Neuronal stem cell (in vitro differentiated cells): ENCODE measurements around the gene TOR3A.

Experiments used
- DNase-seq: peaks from one replicate; pipeline ENCODE4 v3.0.0-alpha.2; 2013; ENCODE audit warnings: low spot score
- H2AFZ ChIP-seq: one replicate; pipeline ENCODE4 v1.6.1; 2013; ENCODE audit warnings: mild to moderate bottlenecking, low read length, inconsistent platforms
- H2AK5ac ChIP-seq: 2 replicates; pipeline ENCODE4 v1.6.1; 2013; ENCODE audit warnings: low read depth, mild to moderate bottlenecking, inconsistent platforms, low read length, moderate library complexity, mixed read lengths
- H2BK120ac ChIP-seq: 2 replicates; pipeline ENCODE4 v1.6.1; 2013; ENCODE audit warnings: low read depth, mild to moderate bottlenecking, inconsistent platforms, low read length, moderate library complexity, mixed read lengths
- H2BK12ac ChIP-seq: one replicate; pipeline ENCODE4 v1.6.1; 2013; ENCODE audit warnings: low read length, inconsistent platforms
- H2BK15ac ChIP-seq: 2 replicates; pipeline ENCODE4 v1.6.1; 2013; ENCODE audit warnings: mild to moderate bottlenecking, low read length, inconsistent platforms, mixed read lengths
- H2BK5ac ChIP-seq: one replicate; pipeline ENCODE4 v1.6.1; 2013; ENCODE audit warnings: inconsistent platforms, mild to moderate bottlenecking, low read length, moderate library complexity
- H3K14ac ChIP-seq: one replicate; pipeline ENCODE4 v1.6.1; 2013; ENCODE audit warnings: low read length, inconsistent platforms
- H3K18ac ChIP-seq: 2 replicates; pipeline ENCODE4 v1.6.1; 2013; ENCODE audit warnings: low read length, inconsistent platforms
- H3K23ac ChIP-seq: 2 replicates; pipeline ENCODE4 v1.6.1; 2013; ENCODE audit warnings: low read depth, mild to moderate bottlenecking, mixed read lengths, low read length, inconsistent platforms; ENCODE audit not compliant: poor library complexity
- H3K27ac ChIP-seq: replicated peaks from 3 replicates; pipeline ENCODE4 v1.5.1; 2013; ENCODE audit warnings: low read length, inconsistent platforms
- H3K27me3 ChIP-seq, 3 experiments: 2 replicates each; pipeline ENCODE4 v1.6.1; 2013; ENCODE audit warnings: low read length in 3 of 3, mild to moderate bottlenecking in 2 of 3, inconsistent platforms in 1 of 3, low read depth in 1 of 3, mixed read lengths in 1 of 3, moderate library complexity in 1 of 3; ENCODE audit not compliant: control insufficient read depth in 3 of 3, insufficient read depth in 3 of 3
- H3K36me3 ChIP-seq, 2 donors: replicated peaks in 1 of 2; 2 replicates each; pipeline ENCODE4 v1.6.1; 2013; ENCODE audit warnings: low read length in 2 of 2; ENCODE audit not compliant: control insufficient read depth in 2 of 2, insufficient read depth in 2 of 2
- H3K4ac ChIP-seq: 2 replicates; pipeline ENCODE4 v1.6.1; 2013; ENCODE audit warnings: inconsistent platforms, mild to moderate bottlenecking, low read length, moderate library complexity
- H3K4me1 ChIP-seq, 2 donors: 1 replicate in 1 of 2; 2 replicates in 1 of 2; pipeline ENCODE4 v1.6.1; 2013; ENCODE audit warnings: low read length in 2 of 2, low read depth in 1 of 2; ENCODE audit not compliant: control insufficient read depth in 2 of 2, insufficient read depth in 1 of 2
- H3K4me2 ChIP-seq: one replicate; pipeline ENCODE4 v1.6.1; 2013; ENCODE audit warnings: mild to moderate bottlenecking, low read length, inconsistent platforms; ENCODE audit not compliant: insufficient read depth, poor library complexity, severe bottlenecking
- H3K4me3 ChIP-seq, 2 donors: 2 replicates each; pipeline ENCODE4 v1.5.1; 2013; ENCODE audit warnings: low read length in 2 of 2, mild to moderate bottlenecking in 2 of 2, inconsistent platforms in 1 of 2, moderate library complexity in 1 of 2
- H3K79me1 ChIP-seq: one replicate; pipeline ENCODE4 v1.6.1; 2013; ENCODE audit warnings: low read depth, mild to moderate bottlenecking, inconsistent platforms, low read length, moderate library complexity
- H3K9ac ChIP-seq: one replicate; pipeline ENCODE4 v1.6.1; 2013; ENCODE audit warnings: mild to moderate bottlenecking, low read depth, low read length, inconsistent platforms; ENCODE audit not compliant: poor library complexity
- H3K9me3 ChIP-seq, 2 donors: replicated peaks in 1 of 2; 2 replicates each; pipeline versions ENCODE3 to v1.6.1; 2013; ENCODE audit warnings: low read length in 2 of 2, mild to moderate bottlenecking in 2 of 2, inconsistent platforms in 1 of 2, low read depth in 1 of 2, mixed read lengths in 1 of 2, moderate library complexity in 1 of 2; ENCODE audit not compliant: control insufficient read depth in 2 of 2, insufficient read depth in 1 of 2
- H4K8ac ChIP-seq: one replicate; pipeline ENCODE4 v1.6.1; 2013; ENCODE audit warnings: low read depth, mild to moderate bottlenecking, inconsistent platforms, low read length, moderate library complexity
- H4K91ac ChIP-seq: one replicate; pipeline ENCODE4 v1.6.1; 2013; ENCODE audit warnings: low read length, low read depth, mild to moderate bottlenecking, inconsistent platforms; ENCODE audit not compliant: poor library complexity
- WGBS, 2 donors: extraction: QIAGEN DNeasy Blood & Tissue Kit; methylation state at CpG; one replicate each; pipeline ENCODE4 v1.1.7; 2013; ENCODE audit warnings: missing lambda C conversion rate in 2 of 2, mixed read lengths in 1 of 2; ENCODE audit not compliant: insufficient read length in 2 of 2, insufficient replicate concordance in 1 of 2; ENCODE audit errors: extremely low coverage in 2 of 2; 5-methylcytosine and 5-hydroxymethylcytosine counted together

Gene TOR3A

GRCh38 chr1:179094818-179095217 lies 12.9 kb downstream of the TOR3A start:
- peaks cover 29 to 84% of the 10 kb centered on the region in 2 donors for H3K36me3 ChIP-seq
- H3K4me2 ChIP-seq: no peak overlapping the region
- no peak overlapping the region for H2BK12ac ChIP-seq
- H4K8ac ChIP-seq: no peak overlapping the region
- no peaks in the 10 kb centered on the region for H3K4me1 ChIP-seq
- H2AFZ ChIP-seq: no peak overlapping the region
- no peak overlapping the region for H2BK120ac ChIP-seq
- no peaks in the 10 kb centered on the region for H3K79me1 ChIP-seq
- H2BK5ac ChIP-seq: no peak overlapping the region
- no CpG with 5 or more reads among the region's 5 CpGs for WGBS, 2 donors
- no peaks in the 10 kb centered on the region for H3K27me3 ChIP-seq
- H3K9ac ChIP-seq: no peak overlapping the region
- H3K27ac ChIP-seq: no peak overlapping the region
- H2AK5ac ChIP-seq: no peak overlapping the region
- no peak overlapping the region for H3K23ac ChIP-seq
- H3K9me3 ChIP-seq: no peaks in the 10 kb centered on the region
- no peak overlapping the region for H4K91ac ChIP-seq
- H3K4ac ChIP-seq: no peak overlapping the region
- no peak overlapping the region for H3K14ac ChIP-seq
- no peak overlapping the region for H3K4me3 ChIP-seq
- no peak for DNase-seq
- no peak overlapping the region for H3K18ac ChIP-seq
- no peak overlapping the region for H2BK15ac ChIP-seq

GRCh38 chr1:179095377-179095776 lies 13.5 kb downstream of the TOR3A start:
- Histone ChIP-seq H2AK5ac (no peak overlapping the region), H3K4me2 (no peak overlapping the region), H3K23ac (no peak overlapping the region), H3K14ac (no peak overlapping the region), H2BK120ac (no peak overlapping the region), H3K18ac (no peak overlapping the region), H3K9ac (no peak overlapping the region), H3K27ac (no peak overlapping the region), H3K36me3 (peaks cover 29 to 83% of the 10 kb centered on the region in 2 donors), H2BK5ac (no peak overlapping the region), H3K4ac (no peak overlapping the region), H4K91ac (no peak overlapping the region), H3K9me3 (no peaks in the 10 kb centered on the region), H2AFZ (no peak overlapping the region), H3K4me3 (no peak overlapping the region), H2BK15ac (no peak overlapping the region), H2BK12ac (no peak overlapping the region), H3K4me1 (no peaks in the 10 kb centered on the region), H3K79me1 (no peaks in the 10 kb centered on the region), H3K27me3 (no peaks in the 10 kb centered on the region), H4K8ac (no peak overlapping the region)
- no peak for DNase-seq
- WGBS, 2 donors: no CpG with 5 or more reads among the region's 4 CpGs

GRCh38 chr1:179095924-179096323 lies 14.1 kb downstream of the TOR3A start:
- no peak overlapping the region for H2BK12ac ChIP-seq
- no peak overlapping the region for H3K27ac ChIP-seq
- H3K4ac ChIP-seq: no peak overlapping the region
- H2BK15ac ChIP-seq: no peak overlapping the region
- H4K8ac ChIP-seq: no peak overlapping the region
- no peaks in the 10 kb centered on the region for H3K79me1 ChIP-seq
- no peaks in the 10 kb centered on the region for H3K4me1 ChIP-seq
- H2AK5ac ChIP-seq: no peak overlapping the region
- no peak overlapping the region for H3K14ac ChIP-seq
- no peak overlapping the region for H2BK5ac ChIP-seq
- no peak for DNase-seq
- H3K9ac ChIP-seq: no peak overlapping the region
- H3K4me2 ChIP-seq: no peak overlapping the region
- H3K9me3 ChIP-seq: no peaks in the 10 kb centered on the region
- H4K91ac ChIP-seq: no peak overlapping the region
- H3K27me3 ChIP-seq: no peaks in the 10 kb centered on the region
- no peak overlapping the region for H3K4me3 ChIP-seq
- peaks cover 29 to 83% of the 10 kb centered on the region in 2 donors for H3K36me3 ChIP-seq
- no CpG with 5 or more reads among the region's 3 CpGs for WGBS, 2 donors
- H2BK120ac ChIP-seq: no peak overlapping the region
- no peak overlapping the region for H2AFZ ChIP-seq
- no peak overlapping the region for H3K23ac ChIP-seq
- no peak overlapping the region for H3K18ac ChIP-seq

GRCh38 chr1:179099891-179100290 lies 18.0 kb downstream of the TOR3A start:
- WGBS, 2 donors: no CpG with 5 or more reads among the region's 4 CpGs
- no peak overlapping the region for H2BK12ac ChIP-seq
- peaks cover 0 to 2% of the 10 kb centered on the region in 2 donors for H3K4me1 ChIP-seq
- no peak overlapping the region for H3K23ac ChIP-seq
- H3K4me2 ChIP-seq: no peak overlapping the region
- no peak overlapping the region for H2AFZ ChIP-seq
- no peak for DNase-seq
- no peak overlapping the region for H2BK5ac ChIP-seq
- no peak overlapping the region for H3K4ac ChIP-seq
- no peak overlapping the region for H4K8ac ChIP-seq
- no peaks in the 10 kb centered on the region for H3K9me3 ChIP-seq
- H4K91ac ChIP-seq: no peak overlapping the region
- no peaks in the 10 kb centered on the region for H3K27me3 ChIP-seq
- H3K18ac ChIP-seq: no peak overlapping the region
- H3K14ac ChIP-seq: no peak overlapping the region
- H3K4me3 ChIP-seq: no peak overlapping the region
- no peak overlapping the region for H2BK120ac ChIP-seq
- no peak overlapping the region for H3K9ac ChIP-seq
- no peak overlapping the region for H3K27ac ChIP-seq
- no peak overlapping the region for H2BK15ac ChIP-seq
- no peaks in the 10 kb centered on the region for H3K79me1 ChIP-seq
- peaks cover 12 to 60% of the 10 kb centered on the region in 2 donors for H3K36me3 ChIP-seq
- no peak overlapping the region for H2AK5ac ChIP-seq
